SJSA1 (cell line): ENCODE results near the gene FAM171A1. TPM values are rescaled to one million over a fixed set of nuclear protein-coding genes. Genes with fewer than 3 reads are reported as not detected.
A peak's percentile ranks its signal among the peaks of the same experiment; 100 is the strongest.
"Not testable (repeated sequence)": the region's sequence is repeated elsewhere in the genome, so short reads cannot be mapped to it uniquely, and the experiment has no call there.

Source experiments
- DNase-seq, 2 experiments: peaks; one replicate each; pipeline ENCODE4 v3.0.0-alpha.2; 2015 to 2020; ENCODE audit warnings: low spot score in 2 of 2, low read depth in 1 of 2
- H3K27ac ChIP-seq: fragments of 250-450 bp; sonication (Bioruptor Pico); 2 replicates; pipeline ENCODE4 v1.5.1; 2020; ENCODE audit warnings: mild to moderate bottlenecking, moderate library complexity
- H3K27me3 ChIP-seq: fragments of 250-450 bp; sonication (Bioruptor Pico); replicated peaks from 2 replicates; pipeline ENCODE4 v1.5.1; 2020; ENCODE audit warnings: mild to moderate bottlenecking, moderate library complexity
- H3K36me3 ChIP-seq: fragments of 250-450 bp; sonication (Bioruptor Pico); 2 replicates; pipeline ENCODE4 v1.5.1; 2020; ENCODE audit warnings: mild to moderate bottlenecking
- H3K4me1 ChIP-seq: fragments of 250-450 bp; sonication (Bioruptor Pico); replicated peaks from 2 replicates; pipeline ENCODE4 v1.6.1; 2021; ENCODE audit warnings: mild to moderate bottlenecking
- H3K4me3 ChIP-seq: fragments of 250-450 bp; sonication (Bioruptor Pico); 2 replicates; pipeline ENCODE4 v1.5.1; 2020; ENCODE audit warnings: mild to moderate bottlenecking
- H3K9me3 ChIP-seq: fragments of 250-450 bp; sonication (Bioruptor Pico); replicated peaks from 2 replicates; pipeline ENCODE4 v1.5.1; 2020; ENCODE audit warnings: mild to moderate bottlenecking
- total RNA-seq: library from RNA; depleted of rRNA; stranded (reverse); fragments of >200 nt; shearing (Covaris generic); gene quantifications from 2 replicates; pipeline ENCODE4 v1.2.3, GENCODE V29; 2014; rRNA removed

Gene FAM171A1
- 47.6 and 60.3 TPM in 2 replicates for total RNA-seq

- Histone ChIP-seq H3K4me3 (peak within 1 kb of the TSS; percentile 84), H3K27ac (peak within 1 kb of the TSS; percentile 76), H3K27me3 (no peaks in the 10 kb centered on the region), H3K4me1 (peaks cover 28% of the 10 kb centered on the region), H3K36me3 (peaks cover 15% of the 10 kb centered on the region), H3K9me3 (no peaks in the 10 kb centered on the region)
- peak; percentile 15 to 81 for DNase-seq
Measured at GRCh38 chr10:15370856-15371701, at the start of gene FAM171A1. Gene FAM171A1, minus strand, starts transcription at chr10:15371289. Its CDS starts 237 bp downstream, at chr10:15371052.

- DNase-seq, result no peak
- Histone ChIP-seq H3K36me3 (no peaks in the 10 kb centered on the region), H3K27ac (no peak overlapping the region), H3K4me3 (no peak overlapping the region), H3K27me3 (no peaks in the 10 kb centered on the region), H3K9me3 (no peaks in the 10 kb centered on the region; the same call in 1 of the 2 replicates), H3K4me1 (no peaks in the 10 kb centered on the region)
Measured at GRCh38 chr10:15420858-15421257, 49.8 kb upstream of the FAM171A1 start.

GRCh38 chr10:15419279-15419874, 48.3 kb upstream of the FAM171A1 start:
- peak in 1 of 2 experiments; percentile 40 for DNase-seq
- no peaks in the 10 kb centered on the region for H3K36me3 ChIP-seq
- H3K4me3 ChIP-seq, result no peak overlapping the region
- no peaks in the 10 kb centered on the region; the same call in 1 of the 2 replicates for H3K9me3 ChIP-seq
- H3K4me1 ChIP-seq, result no peaks in the 10 kb centered on the region
- no peak overlapping the region for H3K27ac ChIP-seq
- H3K27me3 ChIP-seq, result no peaks in the 10 kb centered on the region

GRCh38 chr10:15416034-15416433, 44.9 kb upstream of the FAM171A1 start:
- Histone ChIP-seq H3K27me3 (no peaks in the 10 kb centered on the region), H3K9me3 (no peaks in the 10 kb centered on the region; the same call in 1 of the 2 replicates), H3K36me3 (no peaks in the 10 kb centered on the region), H3K27ac (no peak overlapping the region), H3K4me3 (no peak overlapping the region), H3K4me1 (no peaks in the 10 kb centered on the region)
- no peak for DNase-seq

- H3K9me3 ChIP-seq, result no peaks in the 10 kb centered on the region; the same call in 1 of the 2 replicates
- no peaks in the 10 kb centered on the region for H3K27me3 ChIP-seq
- no peak for DNase-seq
- H3K4me3 ChIP-seq, result no peak overlapping the region
- H3K4me1 ChIP-seq, result no peaks in the 10 kb centered on the region
- no peak overlapping the region for H3K27ac ChIP-seq
- no peaks in the 10 kb centered on the region for H3K36me3 ChIP-seq
Measured at GRCh38 chr10:15411010-15411409, 39.9 kb upstream of the FAM171A1 start.

DNA sequence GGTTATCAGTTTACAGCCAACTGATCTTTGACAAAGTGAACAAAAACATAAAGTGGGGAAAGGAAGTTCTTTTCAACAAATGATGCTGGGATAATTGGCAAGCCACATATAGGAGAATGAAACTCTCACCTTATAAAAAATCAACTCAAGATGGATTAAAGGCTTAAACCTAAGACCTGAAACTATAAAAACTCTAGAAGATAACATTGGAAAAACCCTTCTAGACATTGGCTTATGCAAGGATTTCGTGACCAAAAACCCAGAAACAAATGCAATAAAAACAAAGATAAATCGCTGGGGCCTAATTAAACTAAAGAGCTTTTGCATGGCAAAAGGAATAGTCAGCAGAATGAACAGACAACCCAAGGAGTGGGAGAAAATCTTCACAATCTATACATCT, 38.3 kb upstream of the FAM171A1 start:
- H3K36me3 ChIP-seq, H3K9me3 ChIP-seq, DNase-seq, H3K4me1 ChIP-seq, H3K27ac ChIP-seq, H3K27me3 ChIP-seq, H3K4me3 ChIP-seq: not testable (repeated sequence)

- no peaks in the 10 kb centered on the region for H3K9me3 ChIP-seq
- no peaks in the 10 kb centered on the region for H3K4me1 ChIP-seq
- no peak overlapping the region for H3K4me3 ChIP-seq
- H3K27ac ChIP-seq, result no peak overlapping the region
- H3K36me3 ChIP-seq, result no peaks in the 10 kb centered on the region
- DNase-seq, result no peak
- no peaks in the 10 kb centered on the region for H3K27me3 ChIP-seq
Measured at GRCh38 chr10:15408557-15408956, 37.5 kb upstream of the FAM171A1 start.

DNA sequence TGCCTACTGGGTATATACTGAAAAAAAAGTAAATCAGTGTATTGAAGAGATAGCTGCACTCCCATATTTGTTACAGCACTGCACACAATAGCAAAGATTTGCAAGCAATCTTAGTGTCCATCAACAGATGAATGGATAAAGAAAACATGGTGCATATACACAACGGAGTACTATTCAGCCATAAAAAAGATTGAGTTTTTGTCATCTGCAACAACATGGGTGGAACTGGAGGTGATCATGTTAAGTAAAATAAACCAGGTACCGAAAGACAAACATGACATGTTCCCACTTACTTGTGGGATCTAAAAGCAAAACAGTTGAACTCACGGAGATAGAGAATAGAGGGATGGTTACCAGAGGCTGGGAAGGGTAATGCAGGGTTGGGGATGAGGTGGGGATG, 34.2 kb upstream of the FAM171A1 start:
- Histone ChIP-seq H3K4me3 (no peak overlapping the region), H3K4me1 (no peaks in the 10 kb centered on the region), H3K27me3 (no peaks in the 10 kb centered on the region), H3K9me3 (0 out of 2 replicates have a peak, but pooled peaks cover 2% of the 10 kb centered on the region), H3K36me3 (no peaks in the 10 kb centered on the region), H3K27ac (no peak overlapping the region)
- no peak for DNase-seq

DNA sequence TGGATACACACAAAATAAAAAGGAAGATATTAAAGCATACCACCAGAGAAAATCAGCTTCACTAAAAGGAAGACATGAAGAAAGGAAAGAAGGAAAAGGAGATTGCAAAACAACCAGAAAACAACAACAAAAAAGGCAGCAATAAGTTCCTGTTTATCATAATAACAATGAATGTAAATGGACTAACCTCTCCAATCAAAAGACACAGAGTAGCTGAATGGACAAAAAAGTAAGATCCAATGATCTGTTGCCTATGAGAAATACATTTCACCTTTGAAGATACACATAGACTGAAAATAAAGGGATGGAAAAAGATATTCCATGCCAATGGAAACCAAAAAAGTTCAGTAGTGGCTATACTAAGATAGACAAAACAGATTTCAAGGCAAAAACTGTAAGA, 30.3 kb upstream of the FAM171A1 start:
- H3K27me3 ChIP-seq, result no peaks in the 10 kb centered on the region
- no peak overlapping the region for H3K27ac ChIP-seq
- DNase-seq, result no peak
- no peak overlapping the region for H3K4me3 ChIP-seq
- H3K4me1 ChIP-seq, result no peaks in the 10 kb centered on the region
- no peaks in the 10 kb centered on the region for H3K36me3 ChIP-seq
- H3K9me3 ChIP-seq, result 0 out of 2 replicates have a peak, but pooled peaks cover 2% of the 10 kb centered on the region

DNA sequence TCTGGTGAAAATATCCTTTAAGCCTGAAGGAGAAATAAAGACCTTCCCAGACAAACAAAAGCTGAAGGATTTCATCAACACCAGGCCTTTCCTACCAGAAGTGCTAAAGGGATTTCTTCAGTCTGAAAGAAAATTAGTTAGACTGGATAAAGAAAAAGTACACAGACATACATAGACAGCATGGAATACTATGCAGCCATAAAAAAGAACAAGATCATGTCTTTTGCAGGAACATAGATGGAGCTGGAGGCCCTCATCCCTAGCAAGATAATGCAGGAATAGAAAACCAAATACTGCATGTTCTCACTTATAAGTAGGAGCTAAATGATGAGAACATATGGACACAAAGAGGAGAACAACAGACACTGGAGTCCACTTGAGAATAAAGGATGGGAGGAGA, 29.4 kb upstream of the FAM171A1 start:
- DNase-seq, H3K36me3 ChIP-seq, H3K27me3 ChIP-seq, H3K4me3 ChIP-seq, H3K27ac ChIP-seq, H3K9me3 ChIP-seq, H3K4me1 ChIP-seq: not testable (repeated sequence)

DNA sequence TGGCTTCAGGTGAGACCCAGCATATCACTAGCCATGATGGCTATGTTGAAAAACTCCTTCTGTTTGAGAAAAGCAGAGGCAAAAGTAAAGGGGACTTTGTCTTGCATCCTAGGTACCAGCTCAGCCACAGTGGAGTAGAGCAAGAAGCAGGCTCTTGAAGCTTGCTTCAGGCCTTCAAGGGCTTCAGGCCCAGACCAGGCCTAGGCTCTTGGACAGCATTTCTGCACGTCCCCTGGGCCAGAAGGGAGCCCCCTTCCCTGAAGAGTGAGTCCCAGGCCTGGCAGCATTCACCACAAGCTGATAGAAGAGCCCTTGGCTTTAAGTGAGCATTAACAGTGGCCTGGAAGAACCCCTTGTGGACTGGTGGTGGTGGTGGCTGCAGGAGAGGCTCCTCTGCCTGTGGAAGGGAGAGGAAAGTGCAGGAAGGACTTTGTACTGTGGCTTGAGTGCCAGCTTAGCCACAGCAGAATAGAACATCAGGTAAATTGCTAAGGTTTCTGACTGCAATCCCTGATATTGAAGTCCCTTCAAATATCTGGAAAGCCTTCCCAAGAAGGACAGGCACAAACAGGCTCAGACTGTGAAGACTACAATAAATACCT, 28.1 kb upstream of the FAM171A1 start:
- Histone ChIP-seq H3K27me3 (no peaks in the 10 kb centered on the region), H3K4me1 (no peaks in the 10 kb centered on the region), H3K4me3 (no peak overlapping the region), H3K36me3 (no peaks in the 10 kb centered on the region), H3K9me3 (0 out of 2 replicates have a peak, but pooled peaks cover 2% of the 10 kb centered on the region), H3K27ac (no peak overlapping the region)
- no peak for DNase-seq

DNA sequence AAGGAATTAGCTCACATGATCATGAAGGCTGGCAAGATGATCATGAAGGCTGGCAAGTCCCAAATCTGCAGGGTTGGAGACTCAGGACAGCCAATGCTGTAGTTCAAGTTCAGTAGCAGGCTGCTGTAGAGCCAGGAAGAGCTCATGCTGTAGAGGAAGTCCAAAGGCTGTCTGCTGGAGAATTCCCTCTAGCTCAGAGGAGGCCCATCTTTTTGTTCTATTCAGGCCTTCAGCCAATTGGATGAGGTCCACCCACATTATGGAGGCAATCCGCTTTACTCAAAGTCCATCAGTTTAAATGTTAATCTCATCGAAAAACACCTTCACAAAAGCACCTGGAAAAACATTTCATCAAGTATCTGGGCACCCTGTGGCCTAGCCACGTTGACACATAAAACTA, 24.8 kb upstream of the FAM171A1 start:
- Histone ChIP-seq H3K27me3 (no peaks in the 10 kb centered on the region), H3K4me1 (no peaks in the 10 kb centered on the region), H3K4me3 (no peak overlapping the region), H3K36me3 (no peaks in the 10 kb centered on the region), H3K27ac (no peak overlapping the region), H3K9me3 (no peaks in the 10 kb centered on the region)
- no peak for DNase-seq

GRCh38 chr10:15393139-15393825, 22.2 kb upstream of the FAM171A1 start:
- H3K36me3 ChIP-seq, result no peaks in the 10 kb centered on the region
- no peaks in the 10 kb centered on the region for H3K4me1 ChIP-seq
- no peak for DNase-seq
- H3K4me3 ChIP-seq, result no peak overlapping the region
- H3K9me3 ChIP-seq, result no peaks in the 10 kb centered on the region
- H3K27ac ChIP-seq, result no peak overlapping the region
- no peaks in the 10 kb centered on the region for H3K27me3 ChIP-seq
